Activated naive CD8-positive, alpha-beta T cell treated with anti-CD3 and anti-CD28 coated beads, Interleukin-2, amount 50 U/mL, for 16 hours (primary cell): ENCODE measurements around the gene TASP1.
"Not testable (repeated sequence)": the region's sequence is repeated elsewhere in the genome, so short reads cannot be mapped to it uniquely, and the experiment has no call there.

ENCODE experiments used
- DNase-seq: peaks from one replicate; pipeline ENCODE4 v3.0.0-alpha.2; 2020; ENCODE audit warnings: low read depth, low spot score

TASP1 gene

GRCh38 chr20:13648291-13649228 lies 9.8 kb upstream of the TASP1 start:
- DNase-seq = no peak

- DNase-seq = no peak
These were observed 5.3 kb upstream of the TASP1 start for GRCh38 chr20:13644010-13644409.

GRCh38 chr20:13639150-13639497 lies 392 bp upstream of the TASP1 start:
- no peak for DNase-seq

- no peak for DNase-seq
These were observed 603 bp downstream of the TASP1 start for GRCh38 chr20:13638162-13638495.

GRCh38 chr20:13632431-13632830 lies 6.3 kb downstream of the TASP1 start:
- no peak for DNase-seq

- not testable (repeated sequence) for DNase-seq
These were observed 11.2 kb downstream of the TASP1 start for GRCh38 chr20:13627525-13627924.

GRCh38 chr20:13626724-13627123 lies 12.0 kb downstream of the TASP1 start:
- no peak for DNase-seq

GRCh38 chr20:13625304-13625979 lies 13.3 kb downstream of the TASP1 start:
- DNase-seq = no peak

GRCh38 chr20:13619415-13619814 lies 19.3 kb downstream of the TASP1 start:
- not testable (repeated sequence) for DNase-seq

- DNase-seq = not testable (repeated sequence)
These were observed 20.3 kb downstream of the TASP1 start for GRCh38 chr20:13618456-13618855.

GRCh38 chr20:13617585-13617984 lies 21.1 kb downstream of the TASP1 start:
- not testable (repeated sequence) for DNase-seq

GRCh38 chr20:13616713-13617112 lies 22.0 kb downstream of the TASP1 start:
- DNase-seq = not testable (repeated sequence)

- DNase-seq = no peak
These were observed 24.8 kb downstream of the TASP1 start for GRCh38 chr20:13613917-13614316.

GRCh38 chr20:13611611-13612125 lies 27.1 kb downstream of the TASP1 start:
- no peak for DNase-seq

GRCh38 chr20:13610184-13610583 lies 28.5 kb downstream of the TASP1 start:
- no peak for DNase-seq

GRCh38 chr20:13608066-13608465 lies 30.7 kb downstream of the TASP1 start:
- no peak for DNase-seq

- DNase-seq = not testable (repeated sequence)
These were observed 45.3 kb downstream of the TASP1 start for GRCh38 chr20:13593423-13593822.

GRCh38 chr20:13588049-13588448 lies 50.7 kb downstream of the TASP1 start:
- DNase-seq = no peak

GRCh38 chr20:13587370-13587769 lies 51.4 kb downstream of the TASP1 start:
- DNase-seq = no peak

GRCh38 chr20:13586133-13586532 lies 52.6 kb downstream of the TASP1 start:
- no peak for DNase-seq

- DNase-seq = no peak
These were observed 57.3 kb downstream of the TASP1 start for GRCh38 chr20:13581451-13581850.

GRCh38 chr20:13580707-13581106 lies 58.0 kb downstream of the TASP1 start:
- DNase-seq = no peak

- no peak for DNase-seq
These were observed 64.7 kb downstream of the TASP1 start for GRCh38 chr20:13574071-13574470.
